Liver (tissue), 3 donors: ENCODE measurements around the gene SMPD4.
"Not testable (repeated sequence)": the region's sequence is repeated elsewhere in the genome, so short reads cannot be mapped to it uniquely, and the experiment has no call there.

Source experiments
- CTCF ChIP-seq: fragments of 150-350 bp; IDR thresholded peaks from 2 replicates; pipeline ENCODE4 v1.5.1; 2017; ENCODE audit warnings: improper control_type of control experiment, low read depth, low read length; ENCODE audit not compliant: missing input control
- FOXA1 ChIP-seq: IDR thresholded peaks from 2 replicates; pipeline ENCODE4 v1.6.1; 2016; ENCODE audit warnings: antibody characterized with exemption
- GABPA ChIP-seq, 2 donors: IDR thresholded peaks in 1 of 2; conservative IDR thresholded peaks in 1 of 2; 2 replicates each; pipeline ENCODE4 v1.6.1; 2016; ENCODE audit warnings: antibody characterized with exemption in 2 of 2, mild to moderate bottlenecking in 1 of 2, moderate library complexity in 1 of 2
- JUND ChIP-seq, 2 donors: IDR thresholded peaks; 2 replicates each; pipeline ENCODE4 v1.6.1; 2016; ENCODE audit warnings: antibody characterized with exemption in 2 of 2
- RAD21 ChIP-seq, 2 donors: IDR thresholded peaks; 2 replicates each; pipeline ENCODE4 v1.6.1; 2016; ENCODE audit warnings: antibody characterized with exemption in 2 of 2, mild to moderate bottlenecking in 2 of 2
- REST ChIP-seq: IDR thresholded peaks from 2 replicates; pipeline ENCODE4 v1.6.1; 2016; ENCODE audit warnings: antibody characterized with exemption, mild to moderate bottlenecking
- TAF1 ChIP-seq: conservative IDR thresholded peaks from 2 replicates; pipeline ENCODE4 v1.6.1; 2016; ENCODE audit warnings: antibody characterized with exemption, mild to moderate bottlenecking
- YY1 ChIP-seq: IDR thresholded peaks from 2 replicates; pipeline ENCODE4 v1.6.1; 2016; ENCODE audit warnings: antibody characterized with exemption, mild to moderate bottlenecking
- ZBTB33 ChIP-seq: IDR thresholded peaks from 2 replicates; pipeline ENCODE4 v1.6.1; 2016; ENCODE audit warnings: antibody characterized with exemption
- donor health status: healthy.
- donor health status: healthy.

- TF ChIP-seq CTCF; RAD21 (IDR thresholded peaks at IDR 0.05); JUND (IDR thresholded peaks at IDR 0.05); GABPA (IDR thresholded peaks at IDR 0.05 in 1 of 2, conservative IDR thresholded peaks at IDR 0.05 in 1 of 2); YY1; REST; TAF1; FOXA1; ZBTB33: not testable (repeated sequence)
These were observed 40.4 kb downstream of the SMPD4 start for GRCh38 chr2:130141002-130141401.
